KG1 (cell line): ENCODE measurements around the gene CLIP2.
"Not testable (repeated sequence)": the region's sequence is repeated elsewhere in the genome, so short reads cannot be mapped to it uniquely, and the experiment has no call there.

Experiments used
- DNase-seq: peaks from one replicate; lab custom pipeline; 2025; lab: John Stamatoyannopoulos, UW

The CLIP2 gene

DNA sequence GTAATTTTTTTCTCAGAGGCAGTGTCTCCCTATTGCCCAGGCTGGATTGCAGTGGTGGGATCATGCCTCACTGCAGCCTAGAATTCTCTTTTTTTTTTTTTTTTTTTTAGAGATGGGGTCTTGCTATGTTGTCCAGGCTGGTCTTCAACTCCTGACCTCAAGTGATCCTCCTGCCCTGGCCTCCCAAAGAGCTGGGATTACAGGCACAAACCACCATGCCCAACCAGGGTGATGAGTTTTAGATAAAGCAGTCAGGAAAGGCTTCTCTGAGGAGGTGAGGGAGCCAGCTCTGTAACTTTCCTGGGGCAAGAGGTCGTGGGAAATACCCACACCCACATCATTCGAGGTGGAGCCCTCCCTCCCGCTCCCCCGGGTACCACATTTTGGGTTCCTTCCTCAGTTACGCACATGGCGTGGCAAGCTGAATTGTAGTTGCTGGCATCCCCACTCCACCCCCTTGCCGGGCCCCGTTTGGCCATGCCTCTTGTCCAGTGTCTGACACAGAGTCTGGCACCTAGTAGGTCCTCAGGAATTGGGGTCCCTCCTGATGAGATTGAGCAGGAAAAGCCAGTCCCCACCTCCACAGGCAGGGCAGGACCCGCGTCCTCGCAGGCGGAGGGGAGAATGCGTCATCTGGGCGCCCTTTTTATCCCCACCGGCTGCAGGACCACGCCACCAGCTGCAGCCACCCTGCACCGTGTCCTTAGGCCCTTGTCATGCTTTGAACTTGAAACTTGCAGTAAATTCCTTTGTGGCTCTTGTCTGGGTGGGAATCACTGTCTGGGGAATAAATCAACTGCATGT lies 43.4 kb downstream of the CLIP2 start:
- DNase-seq = no peak

GRCh38 chr7:74334030-74334429 lies 44.8 kb downstream of the CLIP2 start:
- DNase-seq = no peak

DNA sequence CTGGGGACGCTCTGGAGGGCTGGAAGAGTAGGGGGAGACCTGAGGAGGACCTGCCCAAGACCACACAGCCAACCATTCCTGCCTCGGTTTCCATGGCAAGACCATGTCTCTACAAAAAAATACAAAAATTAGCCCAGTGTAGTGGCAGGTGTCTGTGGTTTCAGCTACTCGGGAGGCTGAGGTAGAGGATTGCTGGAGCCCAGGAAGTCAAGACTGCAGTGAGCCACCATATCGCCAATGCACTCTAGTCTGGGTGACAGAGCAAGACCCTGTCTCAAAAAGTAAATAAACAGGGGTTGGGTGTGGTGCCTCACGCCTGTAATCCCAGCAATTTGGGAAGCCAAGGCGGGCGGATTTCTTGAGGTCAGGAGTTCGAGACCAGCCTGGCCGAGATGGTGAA lies 48.7 kb downstream of the CLIP2 start:
- no peak for DNase-seq

GRCh38 chr7:74338366-74339108 lies 49.3 kb downstream of the CLIP2 start:
- DNase-seq = no peak

GRCh38 chr7:74339648-74340047 lies 50.4 kb downstream of the CLIP2 start:
- DNase-seq = not testable (repeated sequence)

- DNase-seq = no peak
These were observed 54.3 kb downstream of the CLIP2 start for GRCh38 chr7:74343281-74344131.

- DNase-seq = no peak
These were observed 54.9 kb downstream of the CLIP2 start for GRCh38 chr7:74344132-74344496.

DNA sequence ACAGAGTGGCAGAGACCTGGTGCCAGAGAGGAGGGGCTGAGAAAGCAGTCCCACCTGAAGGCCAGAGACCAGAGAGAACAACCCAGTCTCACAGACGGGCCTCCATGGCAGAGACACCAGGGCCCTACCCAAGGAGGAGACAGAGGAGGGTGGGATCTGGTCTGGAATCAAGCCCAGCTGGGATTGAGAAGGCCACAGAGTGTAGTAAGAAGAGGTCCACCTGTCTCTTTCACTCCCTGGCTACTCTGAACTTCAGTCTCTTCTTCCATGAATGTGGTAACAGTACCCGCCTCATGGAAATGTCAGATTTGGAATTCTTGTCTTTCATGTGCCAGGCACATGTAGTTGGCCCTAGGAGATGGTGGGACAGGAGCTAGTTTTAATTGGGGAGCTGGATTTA lies 55.6 kb downstream of the CLIP2 start:
- DNase-seq = no peak

GRCh38 chr7:74345970-74346369 lies 56.8 kb downstream of the CLIP2 start:
- no peak for DNase-seq

- no peak for DNase-seq
These were observed 60.4 kb downstream of the CLIP2 start for GRCh38 chr7:74349621-74350020.

DNA sequence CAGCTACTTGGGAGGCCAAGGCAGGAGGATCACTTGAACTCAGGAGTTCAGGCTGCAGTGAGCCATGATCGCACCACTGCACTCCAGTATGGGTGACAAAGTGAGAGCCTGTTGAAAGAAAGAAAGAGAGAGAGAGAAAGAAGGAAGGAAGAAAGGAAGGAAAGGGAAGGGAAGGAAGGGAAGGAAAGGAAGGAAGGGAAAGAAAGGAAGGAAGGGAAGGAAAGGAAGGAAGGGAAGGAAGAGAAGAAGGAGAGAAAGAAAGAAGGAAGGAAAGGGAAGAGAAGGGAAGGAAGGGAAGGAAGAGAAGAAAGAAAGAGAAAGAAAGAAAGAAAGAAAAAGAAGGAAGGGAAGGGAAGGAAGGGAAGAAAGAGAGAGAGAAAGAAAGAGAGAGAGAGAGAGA lies 61.5 kb downstream of the CLIP2 start:
- DNase-seq = no peak

DNA sequence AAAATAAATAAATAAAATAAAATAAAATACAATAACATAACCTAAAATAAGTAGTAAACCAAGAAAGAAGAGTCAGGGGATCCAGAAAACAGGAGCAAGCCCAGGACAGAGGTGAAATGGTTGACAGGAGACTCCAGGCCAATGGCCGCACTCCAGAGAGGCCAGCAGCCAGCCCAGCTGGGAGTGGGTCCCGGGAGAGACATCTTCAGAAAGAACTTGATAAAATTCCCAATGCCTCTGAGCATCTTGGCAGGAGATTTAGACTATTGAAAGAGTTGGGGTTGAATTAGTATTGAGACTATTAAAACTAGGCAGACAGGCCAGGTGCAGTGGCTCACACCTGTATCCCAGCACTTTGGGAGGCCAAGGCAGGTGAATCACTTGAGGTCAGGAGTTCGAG lies 62.6 kb downstream of the CLIP2 start:
- no peak for DNase-seq

GRCh38 chr7:74352551-74353138 lies 63.4 kb downstream of the CLIP2 start:
- not testable (repeated sequence) for DNase-seq

DNA sequence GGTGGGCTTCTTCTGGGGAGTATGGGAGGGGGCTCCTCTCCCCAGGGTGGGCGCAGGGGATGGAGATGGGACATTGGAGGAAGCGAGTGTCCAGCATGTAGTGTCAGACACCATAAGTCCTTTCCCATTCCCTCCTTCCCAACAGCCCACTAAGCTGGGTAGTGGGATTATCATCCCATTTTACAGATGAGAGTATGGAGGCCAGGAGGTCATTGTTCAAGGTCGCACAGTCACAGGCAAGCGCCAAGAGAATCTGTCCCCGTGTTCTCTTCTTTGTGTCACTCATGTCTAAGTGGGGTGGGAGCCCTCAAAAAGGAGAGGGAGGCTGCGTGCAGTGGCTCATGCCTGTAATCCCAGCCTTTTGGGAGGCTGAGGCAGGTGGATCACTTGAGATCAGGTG lies 64.8 kb downstream of the CLIP2 start:
- no peak for DNase-seq

GRCh38 chr7:74355091-74355490 lies 65.9 kb downstream of the CLIP2 start:
- DNase-seq = no peak

- DNase-seq = no peak
These were observed 67.5 kb downstream of the CLIP2 start for GRCh38 chr7:74356589-74357315.

- DNase-seq = no peak
These were observed 70.8 kb downstream of the CLIP2 start for GRCh38 chr7:74360008-74360407.

DNA sequence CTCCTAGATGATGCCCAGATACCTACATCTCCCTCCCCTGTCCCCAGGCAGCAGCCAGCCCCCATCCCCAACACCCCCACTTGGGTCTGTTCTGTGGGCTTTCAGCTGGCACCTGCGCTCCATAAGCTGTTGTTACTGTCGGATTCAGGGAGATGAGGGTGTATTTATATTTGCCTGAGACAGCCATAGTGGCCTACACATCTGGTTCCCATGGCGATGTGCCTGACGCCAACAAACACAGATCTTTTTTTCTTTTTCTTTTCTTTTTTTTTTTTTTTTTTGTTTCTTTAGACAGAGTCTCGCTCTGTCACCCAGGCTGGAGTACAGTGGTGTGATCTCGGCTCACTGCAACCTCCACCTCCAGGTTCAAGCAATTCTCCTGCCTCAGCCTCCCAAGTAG lies 73.1 kb downstream of the CLIP2 start:
- no peak for DNase-seq

- no peak for DNase-seq
These were observed 74.9 kb downstream of the CLIP2 start for GRCh38 chr7:74364061-74364460.

DNA sequence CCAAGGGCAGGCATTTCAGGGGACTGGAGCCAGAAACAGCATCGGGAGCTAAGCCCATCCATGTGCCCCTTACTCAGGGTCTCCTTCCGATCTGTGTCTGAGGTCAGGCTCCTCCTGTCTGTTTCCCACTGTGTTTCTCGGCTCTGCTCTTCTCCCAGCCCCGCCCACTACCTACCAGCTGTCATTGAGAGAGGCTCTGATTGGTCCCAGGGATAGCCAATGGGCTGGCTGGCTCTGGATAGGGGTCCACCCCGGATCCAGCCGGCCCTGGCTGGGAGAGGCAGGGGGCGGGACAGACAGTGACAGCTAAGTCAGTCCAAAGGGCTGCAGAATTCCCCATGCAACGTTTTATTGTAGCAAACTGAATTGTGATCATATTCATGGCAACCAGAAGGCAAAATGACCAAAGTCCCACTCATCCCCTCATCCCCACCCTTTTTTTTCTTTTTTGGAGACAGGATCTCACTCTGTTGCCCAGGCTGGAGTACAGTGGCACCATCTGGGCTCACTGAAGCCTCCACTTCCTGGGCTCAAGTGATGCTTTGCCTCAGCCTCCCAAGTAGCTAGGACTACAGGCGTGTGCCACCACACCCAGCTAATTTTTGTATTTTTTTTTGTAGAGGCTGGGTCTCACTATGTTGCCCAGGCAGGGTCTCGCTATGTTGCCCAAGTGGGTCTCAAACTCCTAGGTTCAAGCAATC lies 76.3 kb downstream of the CLIP2 start:
- DNase-seq = no peak
